GM10266 (cell line): Measurements from ENCODE around the gene HUS1.

Experiments
- DNase-seq: peaks from one replicate; pipeline ENCODE4 v3.0.0; 2012; ENCODE audit errors: extremely low spot score
- TF ChIP-seq, protein P1 (sequence below): IDR thresholded peaks from 2 replicates; pipeline ENCODE4 v1.5.1; 2012; ENCODE audit warnings: mild to moderate bottlenecking, low read depth; ENCODE audit not compliant: control insufficient read depth, insufficient read depth; ENCODE audit errors: missing control alignments

The HUS1 gene

DNA sequence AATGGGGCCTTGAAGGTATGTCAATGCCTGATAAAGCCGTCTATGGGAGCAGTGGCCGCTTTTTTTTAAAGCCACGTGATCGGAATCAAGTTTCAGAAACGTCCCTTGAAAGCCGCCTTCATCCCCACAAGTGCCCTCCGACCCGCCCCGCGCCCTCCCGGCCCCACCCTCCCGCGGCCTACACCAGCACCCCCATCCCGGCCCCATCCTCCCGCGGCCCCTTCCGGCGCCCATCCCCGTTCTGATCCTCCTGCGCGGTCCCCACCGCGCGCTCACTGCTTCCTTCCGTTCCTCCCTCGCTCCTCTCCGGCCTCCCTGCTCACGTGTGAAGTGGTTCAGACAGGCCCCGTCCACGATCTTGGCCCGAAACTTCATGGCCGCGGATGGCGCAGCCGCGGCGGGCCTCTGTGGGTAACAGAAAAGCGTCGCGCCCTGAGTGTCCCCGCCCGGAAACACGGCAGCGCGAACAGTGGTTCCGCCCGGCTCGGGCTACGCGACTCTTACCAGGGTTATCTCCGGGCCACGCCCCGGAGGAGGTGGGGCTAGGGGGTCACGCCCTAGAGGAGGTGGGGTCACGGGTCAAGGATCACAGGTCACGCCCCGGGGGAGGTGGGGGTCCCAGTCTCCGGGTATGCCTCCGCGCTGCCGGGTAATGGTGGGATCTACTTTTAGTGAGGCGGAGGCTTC, at the start of gene HUS1:
Gene HUS1, minus strand, starts transcription at position 471 of the 687 bp plus-strand sequence. Its CDS starts 96 bp downstream, at position 375.
- peak; percentile 94 for DNase-seq
- TF ChIP-seq, protein P1, sequence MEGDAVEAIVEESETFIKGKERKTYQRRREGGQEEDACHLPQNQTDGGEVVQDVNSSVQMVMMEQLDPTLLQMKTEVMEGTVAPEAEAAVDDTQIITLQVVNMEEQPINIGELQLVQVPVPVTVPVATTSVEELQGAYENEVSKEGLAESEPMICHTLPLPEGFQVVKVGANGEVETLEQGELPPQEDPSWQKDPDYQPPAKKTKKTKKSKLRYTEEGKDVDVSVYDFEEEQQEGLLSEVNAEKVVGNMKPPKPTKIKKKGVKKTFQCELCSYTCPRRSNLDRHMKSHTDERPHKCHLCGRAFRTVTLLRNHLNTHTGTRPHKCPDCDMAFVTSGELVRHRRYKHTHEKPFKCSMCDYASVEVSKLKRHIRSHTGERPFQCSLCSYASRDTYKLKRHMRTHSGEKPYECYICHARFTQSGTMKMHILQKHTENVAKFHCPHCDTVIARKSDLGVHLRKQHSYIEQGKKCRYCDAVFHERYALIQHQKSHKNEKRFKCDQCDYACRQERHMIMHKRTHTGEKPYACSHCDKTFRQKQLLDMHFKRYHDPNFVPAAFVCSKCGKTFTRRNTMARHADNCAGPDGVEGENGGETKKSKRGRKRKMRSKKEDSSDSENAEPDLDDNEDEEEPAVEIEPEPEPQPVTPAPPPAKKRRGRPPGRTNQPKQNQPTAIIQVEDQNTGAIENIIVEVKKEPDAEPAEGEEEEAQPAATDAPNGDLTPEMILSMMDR: no peak

DNA sequence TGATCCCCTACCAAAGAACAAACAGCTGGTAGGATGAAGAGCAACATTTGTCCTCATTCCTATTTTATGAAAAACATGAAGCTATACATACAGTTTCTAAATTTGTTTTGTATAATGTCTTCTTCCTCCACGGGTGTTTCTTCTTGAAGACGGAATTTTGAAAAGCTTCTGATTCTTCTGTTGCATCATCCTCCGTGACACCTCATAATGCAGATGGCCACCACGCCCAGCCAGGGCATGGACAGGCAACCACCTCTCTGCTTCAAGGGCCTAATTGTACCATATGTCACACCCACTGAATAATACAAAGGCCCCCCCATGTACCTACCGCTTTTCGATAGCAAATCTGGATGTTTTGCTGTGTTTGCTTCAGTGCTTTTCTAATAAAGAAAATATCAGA, 49.5 kb upstream of the HUS1 start, which contains the start of gene SUN3:
Gene SUN3, minus strand, starts transcription at position 170 of the 400 bp plus-strand sequence. Its CDS starts 169 bp downstream, at position 1.
- TF ChIP-seq, protein P1: no peak
- DNase-seq: no peak

DNA sequence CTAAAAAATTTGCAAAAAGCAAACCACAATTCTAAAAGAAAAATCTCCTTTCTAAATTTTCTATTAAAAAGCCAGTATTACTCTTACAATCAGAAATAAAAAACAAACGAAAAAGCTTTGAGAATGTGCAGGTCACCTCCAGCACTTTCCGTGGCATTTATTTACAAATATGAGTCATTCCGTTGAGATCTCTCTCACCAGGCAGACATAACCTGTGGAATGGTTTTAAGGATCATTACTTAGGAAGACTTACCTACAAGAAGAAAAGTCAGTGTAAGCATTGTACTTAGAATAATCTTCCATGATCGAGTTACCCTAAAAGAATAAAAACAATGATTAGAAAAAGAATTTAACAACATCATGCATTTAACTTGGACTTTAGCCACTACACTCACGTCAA, 46.2 kb upstream of the HUS1 start:
- TF ChIP-seq, protein P1: no peak
- no peak for DNase-seq

DNA sequence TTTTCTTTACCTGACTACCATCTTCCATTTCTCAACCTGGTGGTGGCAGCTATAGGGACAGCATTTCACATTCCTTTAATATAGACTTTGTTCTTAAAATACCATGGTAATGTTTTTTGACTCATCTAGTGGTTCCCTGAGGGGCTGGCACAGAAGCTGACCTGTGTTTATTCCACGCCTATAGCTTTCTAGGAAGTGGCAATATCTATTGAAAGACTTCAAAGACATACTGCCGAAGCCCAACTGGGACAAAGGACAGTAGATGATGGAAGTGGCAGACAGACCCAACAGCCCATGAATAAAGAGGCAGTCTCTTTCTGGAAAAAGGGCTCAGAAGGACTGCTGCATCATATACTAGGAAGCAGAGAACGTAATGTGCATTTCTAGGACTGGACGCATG, 38.3 kb upstream of the HUS1 start:
- TF ChIP-seq, protein P1: no peak
- no peak for DNase-seq

DNA sequence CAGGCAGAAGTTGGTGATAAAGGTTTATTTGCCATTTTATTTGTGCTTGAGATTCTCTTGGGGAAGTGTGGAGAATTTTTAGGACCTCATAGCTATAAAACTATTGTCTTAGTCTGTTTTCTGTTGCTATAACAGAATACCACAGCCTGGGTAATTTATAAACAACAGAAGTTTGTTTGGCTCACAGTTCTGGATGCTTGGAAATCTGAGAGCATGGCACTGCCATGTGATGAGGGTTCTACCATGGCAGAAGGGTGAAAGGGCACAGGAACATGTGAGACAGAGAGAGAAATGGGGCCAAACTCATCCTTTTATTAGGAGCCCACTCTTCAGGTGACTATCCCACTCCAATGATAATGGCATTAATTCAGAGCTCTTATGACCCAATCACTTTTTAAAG, 37.2 kb upstream of the HUS1 start:
- DNase-seq: no peak
- TF ChIP-seq, protein P1: no peak

DNA sequence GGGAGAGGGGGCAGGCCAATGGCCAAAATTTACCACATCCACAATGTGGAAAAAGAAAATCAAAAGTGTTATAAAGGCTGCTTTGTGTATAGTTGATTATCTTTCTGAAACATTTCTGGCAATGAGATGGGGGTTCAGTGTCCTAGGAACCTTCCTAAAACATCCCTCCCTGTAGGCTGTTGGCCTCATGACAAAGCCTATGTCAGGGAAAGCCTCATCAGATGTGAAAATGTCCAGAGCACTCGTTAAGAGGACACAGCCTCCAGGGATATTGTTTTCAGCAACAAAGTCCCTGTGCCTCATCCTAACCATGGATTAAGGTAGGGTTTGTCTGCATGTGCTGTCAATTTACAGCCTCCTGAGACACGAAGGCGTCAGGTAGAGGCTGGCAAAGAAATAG, 32.5 kb upstream of the HUS1 start:
- TF ChIP-seq, protein P1: no peak
- DNase-seq: no peak

DNA sequence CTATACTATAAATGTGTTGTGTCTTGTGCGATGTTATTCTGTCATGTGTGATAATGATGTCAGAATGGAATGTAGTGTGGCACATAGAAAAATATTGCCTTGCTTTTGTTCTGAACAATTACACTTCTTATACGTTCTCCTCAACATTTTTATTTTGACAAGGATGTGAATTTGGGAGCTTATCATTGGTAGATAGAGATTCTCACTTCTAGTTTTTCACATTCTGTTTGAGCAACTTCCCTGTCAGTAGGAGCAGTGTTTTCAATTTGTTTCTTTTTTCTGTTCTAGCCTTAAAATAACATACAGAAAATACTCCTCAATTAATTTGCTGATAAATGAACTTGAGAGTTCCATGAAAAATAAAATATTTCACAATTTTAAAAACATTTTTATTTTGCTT, 31.9 kb upstream of the HUS1 start:
- TF ChIP-seq, protein P1: no peak

More for the DNA sequence above, 31.9 kb upstream of the HUS1 start:
- no peak for DNase-seq
